Measurements from ENCODE around the gene CAMTA1. TPM values are rescaled to one million over a fixed set of nuclear protein-coding genes. Genes with fewer than 3 reads are reported as not detected.
"Not testable (repeated sequence)": the region's sequence is repeated elsewhere in the genome, so short reads cannot be mapped to it uniquely, and the experiment has no call there.

CAMTA1 gene
- polyA plus RNA-seq, 1 experiment: 23.1 TPM

DNA sequence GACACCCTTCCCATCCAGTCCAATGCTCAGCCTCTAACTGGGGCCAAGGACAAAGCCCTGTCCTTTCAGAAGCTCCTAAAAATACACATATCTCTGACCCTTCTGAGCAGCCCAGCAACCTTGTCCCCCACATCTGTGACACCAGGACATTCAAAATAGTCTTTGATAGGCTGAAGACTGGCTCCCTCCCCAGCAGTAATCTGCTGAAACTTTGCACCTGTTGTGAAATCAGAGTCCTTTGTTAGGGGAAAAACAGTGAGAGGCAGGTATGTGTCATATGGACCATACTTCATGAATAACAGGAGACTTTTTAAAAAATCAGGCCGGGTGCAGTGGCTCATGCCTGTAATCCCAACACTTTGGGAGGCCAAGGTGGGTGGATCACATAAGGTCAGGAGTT is 903.4 kb downstream of the CAMTA1 start:
- TF ChIP-seq, protein P1, sequence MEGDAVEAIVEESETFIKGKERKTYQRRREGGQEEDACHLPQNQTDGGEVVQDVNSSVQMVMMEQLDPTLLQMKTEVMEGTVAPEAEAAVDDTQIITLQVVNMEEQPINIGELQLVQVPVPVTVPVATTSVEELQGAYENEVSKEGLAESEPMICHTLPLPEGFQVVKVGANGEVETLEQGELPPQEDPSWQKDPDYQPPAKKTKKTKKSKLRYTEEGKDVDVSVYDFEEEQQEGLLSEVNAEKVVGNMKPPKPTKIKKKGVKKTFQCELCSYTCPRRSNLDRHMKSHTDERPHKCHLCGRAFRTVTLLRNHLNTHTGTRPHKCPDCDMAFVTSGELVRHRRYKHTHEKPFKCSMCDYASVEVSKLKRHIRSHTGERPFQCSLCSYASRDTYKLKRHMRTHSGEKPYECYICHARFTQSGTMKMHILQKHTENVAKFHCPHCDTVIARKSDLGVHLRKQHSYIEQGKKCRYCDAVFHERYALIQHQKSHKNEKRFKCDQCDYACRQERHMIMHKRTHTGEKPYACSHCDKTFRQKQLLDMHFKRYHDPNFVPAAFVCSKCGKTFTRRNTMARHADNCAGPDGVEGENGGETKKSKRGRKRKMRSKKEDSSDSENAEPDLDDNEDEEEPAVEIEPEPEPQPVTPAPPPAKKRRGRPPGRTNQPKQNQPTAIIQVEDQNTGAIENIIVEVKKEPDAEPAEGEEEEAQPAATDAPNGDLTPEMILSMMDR (IDR thresholded peaks at IDR 0.05; ENCODE audit: insufficient read depth, low read depth, low read length): no peak
- DNase-seq (ENCODE audit: low read depth): no peak
- peaks cover 2% of the 10 kb centered on the region; the same call in 1 of the 2 replicates for H3K27me3 ChIP-seq (ENCODE audit: control insufficient read depth, insufficient read depth, low read length)
- H3K4me3 ChIP-seq (ENCODE audit: low read depth, low read length): no peak overlapping the region
- ChIA-PET POLR2A (no interaction called here), CTCF (interaction anchor here (1.8 kb wide), 1 partner anchor 21 kb away, joined by 6 read pairs; no protein-coding TSS in a partner anchor)
- no peaks in the 10 kb centered on the region for H3K36me3 ChIP-seq (ENCODE audit: control insufficient read depth, insufficient read depth, low read length)

DNA sequence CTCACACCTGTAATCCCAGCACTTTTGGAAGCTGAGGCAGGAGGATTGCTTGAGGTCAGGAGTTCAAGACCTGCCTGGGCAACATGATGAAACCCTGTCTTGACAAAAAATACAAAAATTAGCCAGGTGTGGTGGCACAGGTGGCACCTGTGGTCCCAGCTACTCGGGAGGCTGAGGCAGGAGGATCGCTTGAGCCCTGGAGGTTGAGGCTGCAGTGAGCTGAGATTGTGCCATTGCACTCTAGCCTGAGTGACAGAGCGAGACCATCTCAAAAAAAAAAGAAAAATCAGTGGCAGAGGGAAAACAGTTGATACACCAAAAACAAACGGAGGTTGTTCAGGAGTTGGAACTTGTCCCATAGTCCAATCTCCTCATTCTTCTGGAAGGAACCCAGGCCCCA is 904.1 kb downstream of the CAMTA1 start:
- POLR2A ChIA-PET: not testable (repeated sequence)

DNA sequence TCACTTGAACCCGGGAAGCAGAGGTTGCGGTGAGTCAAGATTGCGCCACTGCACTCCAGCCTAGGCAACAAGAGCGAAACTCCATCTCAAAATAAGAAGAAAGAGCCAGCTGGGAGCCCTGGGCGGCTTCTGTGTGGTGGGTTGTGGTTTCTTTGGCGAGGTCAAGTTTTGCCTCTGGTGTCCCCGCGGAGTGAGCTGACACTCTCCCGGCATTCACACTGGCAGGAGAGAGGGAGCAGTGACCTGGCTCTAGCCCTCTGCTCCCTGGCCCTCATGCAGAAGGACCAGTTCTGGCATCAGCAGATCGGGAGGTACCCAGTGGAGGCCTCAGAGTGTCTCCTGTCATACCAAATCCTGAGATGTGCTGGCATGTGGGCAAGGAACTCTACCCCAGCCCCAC is 904.8 kb downstream of the CAMTA1 start:
- Histone ChIP-seq H3K27me3 (ENCODE audit: control insufficient read depth, insufficient read depth, low read length) (peaks cover 2% of the 10 kb centered on the region; the same call in 1 of the 2 replicates), H3K36me3 (ENCODE audit: control insufficient read depth, insufficient read depth, low read length) (no peaks in the 10 kb centered on the region), H3K4me3 (ENCODE audit: low read depth, low read length) (no peak overlapping the region)
- ChIA-PET POLR2A (no interaction called here), CTCF (interaction anchor here (0.7 to 1.8 kb wide), 3 partner anchors 21 to 62 kb away, joined by 3 to 4 read pairs (median 4); no protein-coding TSS in a partner anchor)
- TF ChIP-seq, protein P1 (IDR thresholded peaks at IDR 0.05; ENCODE audit: insufficient read depth, low read depth, low read length): no peak
- no peak for DNase-seq (ENCODE audit: low read depth)

More for the DNA sequence above, 904.1 kb downstream of the CAMTA1 start:
- not testable (repeated sequence) for H3K36me3 ChIP-seq (ENCODE audit: control insufficient read depth, insufficient read depth, low read length); H3K27me3 ChIP-seq (ENCODE audit: control insufficient read depth, insufficient read depth, low read length); H3K4me3 ChIP-seq (ENCODE audit: low read depth, low read length); DNase-seq (ENCODE audit: low read depth)
- CTCF ChIA-PET: interaction anchor here (1.4 to 1.8 kb wide), 2 partner anchors 20 to 63 kb away, joined by 4 read pairs; no protein-coding TSS in a partner anchor

DNA sequence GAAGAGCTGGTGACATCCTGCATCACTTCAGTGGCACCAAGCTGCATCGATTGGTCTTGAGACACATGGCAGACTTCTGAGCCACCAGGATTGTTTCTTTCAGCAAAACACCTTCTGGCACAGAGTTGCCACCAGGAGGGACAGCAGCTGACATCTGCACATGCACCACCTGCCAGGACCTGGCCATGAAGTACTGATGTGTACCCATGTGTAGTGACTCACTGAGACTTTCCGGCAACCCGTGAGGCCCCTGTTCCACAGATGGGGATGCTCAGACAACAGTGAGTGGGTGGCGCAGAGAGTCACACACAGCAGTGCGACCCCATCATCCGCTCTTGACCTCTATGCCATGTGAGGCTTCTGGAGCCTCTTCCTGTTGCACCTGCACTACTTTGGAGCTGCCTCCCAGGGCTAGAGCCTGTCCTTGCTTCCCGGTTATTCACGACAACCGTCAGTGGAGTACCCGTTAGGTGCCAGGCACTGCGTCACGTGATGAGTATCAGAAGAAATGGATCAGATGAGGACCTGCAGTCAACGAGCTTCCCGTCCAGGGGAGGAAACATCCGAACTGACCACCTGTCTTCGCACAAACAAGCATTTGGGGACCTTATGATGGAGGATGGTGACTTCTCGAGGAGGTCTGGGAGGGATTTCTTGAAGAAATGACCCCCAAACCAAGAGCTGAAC is 905.4 kb downstream of the CAMTA1 start:
- TF ChIP-seq, protein P1 (IDR thresholded peaks at IDR 0.05; ENCODE audit: insufficient read depth, low read depth, low read length): no peak
- ChIA-PET CTCF (interaction anchor here (1.4 to 5.6 kb wide), 3 partner anchors 22 to 62 kb away, joined by 4 to 27 read pairs (median 4); no protein-coding TSS in a partner anchor), POLR2A (no interaction called here)
- DNase-seq (ENCODE audit: low read depth): no peak
- Histone ChIP-seq H3K27me3 (ENCODE audit: control insufficient read depth, insufficient read depth, low read length) (peaks cover 2% of the 10 kb centered on the region; the same call in 1 of the 2 replicates), H3K4me3 (ENCODE audit: low read depth, low read length) (no peak overlapping the region), H3K36me3 (ENCODE audit: control insufficient read depth, insufficient read depth, low read length) (no peaks in the 10 kb centered on the region)

DNA sequence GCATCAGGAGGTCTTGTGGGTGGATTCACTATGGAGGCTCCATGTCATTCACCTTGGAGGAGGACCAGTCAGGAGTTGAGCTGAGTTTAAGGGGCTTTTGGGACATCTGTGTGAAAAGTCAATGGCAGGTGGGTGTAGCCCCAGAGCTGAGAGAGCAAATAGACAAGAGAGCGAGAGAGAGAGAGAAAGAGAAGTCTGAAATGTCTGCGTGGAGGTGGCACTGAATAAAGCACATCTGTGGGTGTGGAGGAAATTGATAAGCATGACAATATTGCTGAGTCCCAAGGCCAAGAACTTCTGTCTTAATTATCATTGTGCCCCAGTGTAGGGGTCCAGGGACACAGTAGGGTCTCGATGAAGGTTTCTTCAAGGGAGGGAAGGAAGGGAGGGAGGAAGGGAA is 906.3 kb downstream of the CAMTA1 start:
- peaks cover 2% of the 10 kb centered on the region; the same call in 1 of the 2 replicates for H3K27me3 ChIP-seq (ENCODE audit: control insufficient read depth, insufficient read depth, low read length)
- POLR2A ChIA-PET: interaction anchor here (0.5 kb wide), 1 partner anchor 67 kb away, joined by 4 read pairs; no protein-coding TSS in a partner anchor
- H3K4me3 ChIP-seq (ENCODE audit: low read depth, low read length): no peak overlapping the region
- CTCF ChIA-PET: interaction anchor here (5.6 kb wide), 1 partner anchor 23 kb away, joined by 27 read pairs; no protein-coding TSS in a partner anchor
- TF ChIP-seq, protein P1 (IDR thresholded peaks at IDR 0.05; ENCODE audit: insufficient read depth, low read depth, low read length): no peak
- no peaks in the 10 kb centered on the region for H3K36me3 ChIP-seq (ENCODE audit: control insufficient read depth, insufficient read depth, low read length)
- DNase-seq (ENCODE audit: low read depth): no peak
